SK-N-MC (cell line): ENCODE results near the gene TRIM62.

ENCODE experiments used
- DNase-seq: peaks from one replicate; pipeline ENCODE4 v3.0.0-alpha.2; 2011; ENCODE audit warnings: low read depth, low spot score
- H3K27ac ChIP-seq: fragments of 200-600 bp; sonication (generic); 2 replicates; pipeline ENCODE4 v1.5.1; 2016; ENCODE audit warnings: mixed run types
- H3K36me3 ChIP-seq: fragments of 200-600 bp; sonication (generic); 2 replicates; pipeline ENCODE4 v1.6.1; 2017; ENCODE audit warnings: antibody characterized with exemption, low read length, mixed read lengths; ENCODE audit not compliant: insufficient read depth
- H3K4me3 ChIP-seq: fragments of 200-600 bp; sonication (generic); 2 replicates; pipeline ENCODE4 v1.5.1; 2016
- H3K9ac ChIP-seq: fragments of 200-600 bp; sonication (generic); 2 replicates; pipeline ENCODE4 v1.8.0; 2017; ENCODE audit warnings: mixed run types, mixed read lengths; ENCODE audit not compliant: insufficient read length
- H3K9me3 ChIP-seq: fragments of 200-600 bp; sonication (generic); 2 replicates; pipeline ENCODE4 v1.6.1; 2017; ENCODE audit warnings: low read depth, mild to moderate bottlenecking, antibody characterized with exemption, low read length, moderate library complexity, mixed read lengths
- EZH2 ChIP-seq: fragments of 200-600 bp; sonication (generic); IDR thresholded peaks from one replicate; pipeline ENCODE4 v1.6.1; 2017; ENCODE audit warnings: antibody characterized with exemption
- FOXP2 ChIP-seq: optimal IDR thresholded peaks from 2 replicates; pipeline ENCODE3; 2011; ENCODE audit warnings: mild to moderate bottlenecking, moderate library complexity; ENCODE audit not compliant: insufficient read depth; ENCODE audit errors: extremely low read length, control extremely low read depth
- POLR2AphosphoS5 ChIP-seq: IDR thresholded peaks from 2 replicates; pipeline ENCODE4 v1.6.1; 2012; ENCODE audit warnings: mild to moderate bottlenecking, low read depth, low read length, borderline replicate concordance

The TRIM62 gene

DNA sequence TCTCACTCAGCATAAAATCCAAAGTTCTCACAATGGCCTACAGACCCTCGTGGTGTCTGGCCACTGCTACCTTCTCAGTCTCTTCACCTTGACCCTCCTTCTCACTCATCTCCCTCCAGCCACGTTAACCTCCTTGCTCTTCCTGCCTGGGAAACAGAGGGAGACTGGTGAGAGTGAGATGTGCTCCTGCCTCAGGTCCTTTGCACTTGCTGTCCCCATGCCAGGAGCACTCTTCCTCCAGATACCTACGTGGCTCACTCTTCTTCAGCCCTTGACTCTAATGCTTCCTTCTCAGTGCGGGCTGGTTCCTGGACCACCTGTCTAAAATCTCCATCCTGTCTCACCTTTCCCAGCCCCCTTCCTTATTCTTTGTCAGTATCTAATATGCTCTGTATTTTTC lies 24.7 kb downstream of the TRIM62 start:
- no peaks in the 10 kb centered on the region for H3K9me3 ChIP-seq
- H3K27ac ChIP-seq: no peak overlapping the region
- TF ChIP-seq EZH2 (no peak), FOXP2 (no peak)
- no peak overlapping the region for H3K4me3 ChIP-seq
- no peak overlapping the region for H3K9ac ChIP-seq
- DNase-seq: no peak
- H3K36me3 ChIP-seq: no peaks in the 10 kb centered on the region

GRCh38 chr1:33155877-33156538 lies 25.8 kb downstream of the TRIM62 start:
- TF ChIP-seq POLR2AphosphoS5 (no peak), EZH2 (no peak), FOXP2 (no peak)
- Histone ChIP-seq H3K27ac (no peak overlapping the region), H3K9ac (no peak overlapping the region), H3K9me3 (no peaks in the 10 kb centered on the region), H3K4me3 (no peak overlapping the region), H3K36me3 (no peaks in the 10 kb centered on the region)
- DNase-seq: no peak

DNA sequence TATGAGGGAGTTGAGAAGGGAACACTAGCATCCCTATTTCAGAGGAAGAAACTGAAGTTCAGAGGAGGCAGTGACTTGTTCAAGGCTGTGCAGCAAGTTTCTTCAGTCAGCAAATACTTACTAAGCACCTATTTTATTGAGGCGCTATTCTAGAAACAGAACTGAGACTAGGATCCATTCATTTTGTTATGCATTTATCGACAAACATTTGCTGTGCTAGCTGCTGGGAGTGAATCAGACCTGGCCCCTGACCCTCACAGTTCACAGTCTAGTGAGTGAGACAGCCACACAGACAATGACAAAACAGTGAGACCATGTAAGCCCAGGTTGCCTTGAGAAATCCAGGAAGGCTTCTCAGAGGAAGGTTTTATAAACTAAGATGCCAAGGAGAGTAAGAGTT lies 28.2 kb downstream of the TRIM62 start:
- DNase-seq: no peak
- no peak for TF ChIP-seq FOXP2
- no peak for TF ChIP-seq POLR2AphosphoS5
- TF ChIP-seq EZH2: no peak
- Histone ChIP-seq H3K27ac (no peak overlapping the region), H3K36me3 (no peaks in the 10 kb centered on the region), H3K9me3 (no peaks in the 10 kb centered on the region), H3K9ac (no peak overlapping the region), H3K4me3 (no peak overlapping the region)

DNA sequence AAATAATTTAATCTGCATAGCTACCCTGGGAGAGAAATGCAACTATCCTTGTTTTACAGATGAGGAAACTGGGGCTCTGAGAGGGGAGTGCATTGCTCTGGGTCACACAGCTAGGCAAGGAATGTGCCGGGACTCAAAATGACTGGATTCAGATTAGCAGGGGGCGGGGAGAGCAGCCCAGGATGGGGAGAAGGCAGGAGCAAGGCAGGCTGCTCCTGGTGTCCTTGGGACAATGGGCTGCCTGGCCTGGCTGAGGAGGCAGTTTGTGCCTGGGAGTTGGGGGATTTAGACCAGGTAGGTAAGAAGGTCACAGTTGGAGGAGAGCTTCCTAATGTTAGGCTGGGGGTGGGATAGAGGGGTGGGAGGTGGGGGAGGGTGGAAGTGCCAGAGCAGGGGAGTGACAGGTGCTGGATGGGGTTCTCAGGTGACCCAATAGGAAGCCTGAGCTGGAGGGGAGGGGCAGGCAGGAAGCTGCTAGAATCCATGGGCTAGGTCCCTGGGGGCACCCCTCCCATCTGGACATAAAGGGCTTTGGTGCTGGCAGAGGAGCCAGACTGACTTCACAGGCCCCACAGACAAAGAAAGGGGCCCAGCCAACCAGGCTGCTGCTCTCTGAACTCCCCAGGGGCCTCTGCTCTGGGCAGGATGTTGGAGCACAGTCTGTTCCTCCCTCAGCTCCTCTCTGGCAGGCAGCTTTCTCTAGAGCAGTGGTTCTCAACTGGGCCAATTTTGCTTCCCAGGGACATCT lies 29.0 kb downstream of the TRIM62 start:
- Histone ChIP-seq H3K4me3 (no peak overlapping the region), H3K9me3 (no peaks in the 10 kb centered on the region), H3K9ac (no peak overlapping the region), H3K36me3 (no peaks in the 10 kb centered on the region), H3K27ac (no peak overlapping the region)
- no peak for DNase-seq
- TF ChIP-seq FOXP2 (no peak), EZH2 (no peak), POLR2AphosphoS5 (no peak)

DNA sequence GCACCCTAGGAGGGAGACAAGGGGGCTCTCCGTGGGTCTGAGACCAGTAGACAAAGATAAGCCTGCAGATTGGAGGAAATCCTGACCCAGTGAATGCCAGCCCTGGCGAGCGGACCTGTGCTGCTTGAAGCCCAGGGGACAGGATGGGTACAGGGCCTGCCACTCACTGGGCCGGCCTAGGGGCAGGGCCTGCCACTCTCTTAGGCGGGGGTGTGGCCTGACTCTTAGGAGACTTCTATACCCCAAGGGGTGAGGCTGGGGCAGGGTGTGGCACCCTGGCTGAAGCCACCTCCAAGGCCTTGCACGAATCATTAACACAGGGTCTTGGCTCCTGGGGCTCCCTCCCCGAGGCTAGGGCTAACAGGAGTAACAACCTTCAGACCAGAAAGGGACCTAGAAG lies 30.7 kb downstream of the TRIM62 start:
- H3K9me3 ChIP-seq: no peaks in the 10 kb centered on the region
- H3K4me3 ChIP-seq: no peak overlapping the region
- no peak for TF ChIP-seq EZH2
- TF ChIP-seq FOXP2: no peak
- TF ChIP-seq POLR2AphosphoS5: no peak
- no peaks in the 10 kb centered on the region for H3K36me3 ChIP-seq
- H3K27ac ChIP-seq: no peak overlapping the region
- H3K9ac ChIP-seq: no peak overlapping the region
- DNase-seq: no peak

GRCh38 chr1:33150522-33150921 lies 31.3 kb downstream of the TRIM62 start:
- Histone ChIP-seq H3K9ac (no peak overlapping the region), H3K9me3 (no peaks in the 10 kb centered on the region), H3K4me3 (no peak overlapping the region), H3K27ac (no peak overlapping the region), H3K36me3 (no peaks in the 10 kb centered on the region)
- TF ChIP-seq POLR2AphosphoS5 (no peak), EZH2 (no peak), FOXP2 (no peak)
- DNase-seq: no peak

- Histone ChIP-seq H3K9me3 (no peaks in the 10 kb centered on the region), H3K4me3 (no peak overlapping the region), H3K9ac (no peak overlapping the region), H3K27ac (no peak overlapping the region), H3K36me3 (no peaks in the 10 kb centered on the region)
- no peak for TF ChIP-seq EZH2
- TF ChIP-seq POLR2AphosphoS5: no peak
- no peak for TF ChIP-seq FOXP2
- no peak for DNase-seq
These were observed 32.2 kb downstream of the TRIM62 start for GRCh38 chr1:33149453-33150190.

- Histone ChIP-seq H3K36me3 (no peaks in the 10 kb centered on the region), H3K27ac (no peak overlapping the region), H3K4me3 (no peak overlapping the region), H3K9me3 (no peaks in the 10 kb centered on the region), H3K9ac (no peak overlapping the region)
- TF ChIP-seq EZH2 (no peak), POLR2AphosphoS5 (no peak), FOXP2 (no peak)
- no peak for DNase-seq
These were observed 33.2 kb downstream of the TRIM62 start for GRCh38 chr1:33148615-33149014.

DNA sequence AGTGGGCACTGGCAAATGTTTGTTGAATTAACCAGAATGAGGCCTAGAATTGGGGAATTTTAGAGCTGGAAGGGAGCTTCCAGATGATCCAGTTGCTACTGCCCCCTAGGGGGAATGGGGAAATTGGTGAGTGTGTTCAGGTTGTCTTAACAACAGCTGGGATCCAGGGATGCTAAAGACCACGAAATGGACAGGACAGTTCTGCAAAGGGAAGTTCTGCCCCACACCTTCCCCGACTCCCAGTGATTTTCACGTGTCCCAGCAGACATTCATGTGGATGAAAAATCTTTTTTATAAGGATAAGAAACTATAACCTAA lies 33.9 kb downstream of the TRIM62 start:
- no peak for DNase-seq
- TF ChIP-seq FOXP2 (no peak), POLR2AphosphoS5 (no peak), EZH2 (no peak)
- Histone ChIP-seq H3K9ac (no peak overlapping the region), H3K9me3 (no peaks in the 10 kb centered on the region), H3K36me3 (no peaks in the 10 kb centered on the region), H3K4me3 (no peak overlapping the region), H3K27ac (no peak overlapping the region)
